SIG-M5 treated with dmso at 0.1 percent for 504 hours (cell line): Measurements from ENCODE around the gene LDLRAP1.

Source experiments
- DNase-seq: peaks from one replicate; lab custom pipeline; 2025; ENCODE audit not compliant: unreplicated experiment; lab: John Stamatoyannopoulos, UW

Gene LDLRAP1

GRCh38 chr1:25523542-25523941 is 19.9 kb upstream of the LDLRAP1 start:
- no peak for DNase-seq

- no peak for DNase-seq
These were observed 18.6 kb upstream of the LDLRAP1 start for GRCh38 chr1:25524568-25525360.

GRCh38 chr1:25525361-25525688 is 18.1 kb upstream of the LDLRAP1 start:
- DNase-seq, result no peak

GRCh38 chr1:25526753-25527152 is 16.7 kb upstream of the LDLRAP1 start:
- DNase-seq, result no peak

- no peak for DNase-seq
These were observed 16.1 kb upstream of the LDLRAP1 start for GRCh38 chr1:25527226-25527846.

- no peak for DNase-seq
These were observed 15.3 kb upstream of the LDLRAP1 start for GRCh38 chr1:25527946-25528595.

- DNase-seq, result no peak
These were observed 14.4 kb upstream of the LDLRAP1 start for GRCh38 chr1:25528881-25529517.

GRCh38 chr1:25529518-25530185 is 13.8 kb upstream of the LDLRAP1 start:
- DNase-seq, result no peak

GRCh38 chr1:25530186-25531081 is 13.0 kb upstream of the LDLRAP1 start:
- no peak for DNase-seq

- no peak for DNase-seq
These were observed 12.3 kb upstream of the LDLRAP1 start for GRCh38 chr1:25531082-25531461.

- DNase-seq, result no peak
These were observed 10.4 kb upstream of the LDLRAP1 start for GRCh38 chr1:25532970-25533369.

GRCh38 chr1:25533775-25534409 is 9.5 kb upstream of the LDLRAP1 start:
- DNase-seq, result no peak

GRCh38 chr1:25534410-25534788 is 9.0 kb upstream of the LDLRAP1 start:
- DNase-seq, result no peak

GRCh38 chr1:25536124-25536523 is 7.3 kb upstream of the LDLRAP1 start:
- DNase-seq, result no peak

GRCh38 chr1:25537153-25537831 is 6.1 kb upstream of the LDLRAP1 start:
- no peak for DNase-seq

- DNase-seq, result no peak
These were observed 5.1 kb upstream of the LDLRAP1 start for GRCh38 chr1:25538191-25538767.

GRCh38 chr1:25540750-25541342 is 2.6 kb upstream of the LDLRAP1 start:
- DNase-seq, result no peak

- no peak for DNase-seq
These were observed 2.0 kb upstream of the LDLRAP1 start for GRCh38 chr1:25541425-25541824.
